DLD1 (cell line): ENCODE results near the gene FXYD2.
"Not testable (repeated sequence)": the region's sequence is repeated elsewhere in the genome, so short reads cannot be mapped to it uniquely, and the experiment has no call there.

Experiments used
- in situ Hi-C: cut with HindIII; loops from 2 replicates; pipeline ENCODE4 v1.10.0; 2017; ENCODE audit warnings: low sequenced_read_pairs

FXYD2 gene

GRCh38 chr11:117824571-117825537, at the start of gene FXYD2:
Gene FXYD2 (minus strand): TSS chr11:117824744. CDS start chr11:117824678, 66 bp downstream.
- in situ Hi-C loops, result loop anchor here (25.0 kb wide), 1 partner anchor 237 kb away; no protein-coding TSS in a partner anchor

- in situ Hi-C loops, result no loop called here
Observed at GRCh38 chr11:117873828-117874125, 49.2 kb upstream of the FXYD2 start.

GRCh38 chr11:117872975-117873827, 48.7 kb upstream of the FXYD2 start:
- in situ Hi-C loops, result no loop called here

- in situ Hi-C loops, result no loop called here
Observed at GRCh38 chr11:117872420-117872961, 47.9 kb upstream of the FXYD2 start.

- in situ Hi-C loops, result no loop called here
Observed at GRCh38 chr11:117871784-117872183, 47.2 kb upstream of the FXYD2 start.

- in situ Hi-C loops, result no loop called here
Observed at GRCh38 chr11:117871160-117871559, 46.6 kb upstream of the FXYD2 start.

GRCh38 chr11:117870103-117870952, 45.8 kb upstream of the FXYD2 start:
- in situ Hi-C loops, result no loop called here

GRCh38 chr11:117869604-117870003, 45.1 kb upstream of the FXYD2 start:
- in situ Hi-C loops, result no loop called here

GRCh38 chr11:117868815-117869561, 44.4 kb upstream of the FXYD2 start:
- in situ Hi-C loops, result no loop called here

- in situ Hi-C loops, result no loop called here
Observed at GRCh38 chr11:117868088-117868487, 43.5 kb upstream of the FXYD2 start.

- in situ Hi-C loops, result no loop called here
Observed at GRCh38 chr11:117866526-117866925, 42.0 kb upstream of the FXYD2 start.

- in situ Hi-C loops, result not testable (repeated sequence)
Observed at GRCh38 chr11:117865546-117865945, 41.0 kb upstream of the FXYD2 start.

- in situ Hi-C loops, result no loop called here
Observed at GRCh38 chr11:117863383-117863782, 38.8 kb upstream of the FXYD2 start.

- in situ Hi-C loops, result no loop called here
Observed at GRCh38 chr11:117862753-117863152, 38.2 kb upstream of the FXYD2 start.

- in situ Hi-C loops, result no loop called here
Observed at GRCh38 chr11:117862019-117862725, 37.6 kb upstream of the FXYD2 start.

- in situ Hi-C loops, result no loop called here
Observed at GRCh38 chr11:117861151-117862018, 36.8 kb upstream of the FXYD2 start.

- in situ Hi-C loops, result no loop called here
Observed at GRCh38 chr11:117860139-117860538, 35.6 kb upstream of the FXYD2 start.

GRCh38 chr11:117859488-117860112, 35.1 kb upstream of the FXYD2 start:
- in situ Hi-C loops, result no loop called here
